ENCODE measurements around the gene NMNAT2. TPM values are rescaled to one million over a fixed set of nuclear protein-coding genes. Genes with fewer than 3 reads are reported as not detected.

The NMNAT2 gene
- total RNA-seq, 1 experiment from 2014 or later, result not detected

- intact Hi-C loops (cut with micrococcal nuclease), result no loop called here
- POLR2A ChIA-PET, result no interaction called here
- TF ChIP-seq ZFX (IDR thresholded peaks at IDR 0.05) (no peak), RAD21 (IDR thresholded peaks at IDR 0.05; ENCODE audit: low read depth) (no peak), SIN3A (IDR thresholded peaks at IDR 0.05; ENCODE audit: low read depth) (no peak), POLR2A (IDR thresholded peaks at IDR 0.05; ENCODE audit: borderline replicate concordance, extremely low read depth, insufficient read depth, insufficient read length) (no peak), CBX3 (IDR thresholded peaks at IDR 0.05; ENCODE audit: low read depth) (no peak), ELF1 (IDR thresholded peaks at IDR 0.05; ENCODE audit: borderline replicate concordance, low read depth) (no peak), JUND (IDR thresholded peaks at IDR 0.05) (no peak), SP1 (IDR thresholded peaks at IDR 0.05; ENCODE audit: low read depth) (no peak), EZH2phosphoT487 (IDR thresholded peaks at IDR 0.05; ENCODE audit: borderline replicate concordance) (no peak), TCF7L2 (IDR thresholded peaks at IDR 0.05; ENCODE audit: borderline replicate concordance, extremely low read depth, insufficient read depth, insufficient read length) (no peak), ZBTB33 (IDR thresholded peaks at IDR 0.05; ENCODE audit: extremely low read depth, insufficient replicate concordance, low read length) (no peak), YY1 (IDR thresholded peaks at IDR 0.05; ENCODE audit: extremely low read depth, insufficient replicate concordance, low read depth, low read length) (no peak), ATF3 (IDR thresholded peaks at IDR 0.05) (no peak), SRF (IDR thresholded peaks at IDR 0.05; ENCODE audit: low read depth) (no peak)
These were observed 117.4 kb downstream of the NMNAT2 start for GRCh38 chr1:183300828-183301227.

More at GRCh38 chr1:183300828-183301227, 117.4 kb downstream of the NMNAT2 start:
- Histone ChIP-seq H3K79me2 (ENCODE audit: insufficient read depth, low read length) (no peaks in the 10 kb centered on the region), H3K36me3 (ENCODE audit: control insufficient read depth in 1 of 2, insufficient read depth in 2 of 2, low read length in 2 of 2) (no peaks in the 10 kb centered on the region), H3K27me3 (ENCODE audit: insufficient read depth, low read length) (no peaks in the 10 kb centered on the region), H3K4me3 (replicated peaks in 1 of 2; ENCODE audit: low read depth in 1 of 2, low read length in 2 of 2) (no peak overlapping the region), H3K9me2 (ENCODE audit: insufficient read depth) (no peaks in the 10 kb centered on the region), H3K27ac (ENCODE audit: low read depth, low read length) (no peak overlapping the region), H3K4me1 (ENCODE audit: control insufficient read depth in 1 of 2, insufficient read depth in 2 of 2, low read length in 2 of 2) (no peaks in the 10 kb centered on the region; a peak in 1 of 4 replicates), H4K20me1 (ENCODE audit: insufficient read depth) (no peaks in the 10 kb centered on the region), H3K9ac (ENCODE audit: low read length) (no peak overlapping the region), H3K9me3 (ENCODE audit: control insufficient read depth in 1 of 2, insufficient read depth in 1 of 2, low read depth in 1 of 2, low read length in 2 of 2) (no peaks in the 10 kb centered on the region), H2AFZ (ENCODE audit: low read depth, low read length, poor library complexity, severe bottlenecking) (no peak overlapping the region), H3K4me2 (ENCODE audit: low read length) (no peak overlapping the region)
- no peak for DNase-seq (ENCODE audit: low read depth, low spot score)
- ChIA-PET RAD21 (ENCODE audit: low non-redundant PET in 1 of 2, low total read pairs in 2 of 2, uncharacterized antibody in 2 of 2, unreplicated experiment in 2 of 2) (no interaction called here), CTCF (no interaction called here)
- no TSS peak for BruUV-seq (replicated peaks)
- ATAC-seq, result no peak

Measured in HCT116 (cell line).